Measurements from ENCODE around the gene XRCC5. TPM values are rescaled to one million over a fixed set of nuclear protein-coding genes. Genes with fewer than 3 reads are reported as not detected.

Gene XRCC5
- total RNA-seq, 1 experiment from 2014 or later, result 290 TPM

DNA sequence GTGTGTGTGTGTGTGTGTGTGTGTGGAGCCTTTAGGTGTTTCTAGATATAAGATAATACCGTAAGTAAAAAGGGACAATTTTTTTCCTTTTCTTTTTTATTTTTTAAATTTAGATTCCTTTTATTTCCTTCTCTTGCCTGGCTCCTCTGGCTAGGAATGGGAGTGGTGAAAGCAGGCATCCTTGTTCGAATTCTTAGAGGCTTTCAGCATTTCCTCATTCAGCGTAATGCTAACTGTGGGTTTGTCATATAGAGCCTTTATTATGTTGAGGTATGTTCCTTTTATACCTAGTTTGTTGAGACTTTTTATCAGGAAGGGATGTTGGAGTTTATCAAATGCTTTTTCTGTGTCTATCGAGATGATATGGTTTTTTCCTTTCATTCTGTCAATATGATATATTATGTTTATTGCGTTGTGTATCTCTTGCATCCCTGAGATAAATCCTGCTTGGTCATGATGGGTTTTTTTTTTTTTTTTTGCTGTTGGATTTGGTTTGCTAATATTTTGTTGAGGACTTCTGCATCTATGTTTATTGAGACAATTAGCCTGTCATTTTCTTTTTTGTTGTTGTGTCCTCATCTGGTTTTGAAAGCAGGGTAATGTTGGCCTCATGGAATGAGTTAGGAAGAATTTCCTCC, 120.2 kb downstream of the XRCC5 start:
- Histone ChIP-seq H3K9ac (ENCODE audit: low read length) (no peak overlapping the region), H3K27ac (ENCODE audit: low read length) (no peak overlapping the region), H4K20me1 (ENCODE audit: low read length) (no peaks in the 10 kb centered on the region), H3K79me2 (ENCODE audit: low read length) (no peaks in the 10 kb centered on the region), H3K27me3 (ENCODE audit: low read length) (no peaks in the 10 kb centered on the region), H3K4me1 (ENCODE audit: insufficient read depth, low read length) (no peaks in the 10 kb centered on the region), H3K9me2 (replicated peaks; ENCODE audit: low read length) (no peaks in the 10 kb centered on the region), H3K9me3 (ENCODE audit: low read length) (peaks cover 10% of the 10 kb centered on the region; the same call in 1 of the 2 replicates), H3K36me3 (ENCODE audit: low read depth, low read length) (no peaks in the 10 kb centered on the region), H3K4me3 (ENCODE audit: low read length) (no peak overlapping the region), H3F3A (ENCODE audit: low read length, unreplicated experiment) (no peaks in the 10 kb centered on the region), H2AFZ (ENCODE audit: low read length) (no peak overlapping the region), H3K4me2 (ENCODE audit: low read length) (no peak overlapping the region)
- ATAC-seq (no peak), DNase-seq (no peak)
- CTCF ChIA-PET, result no interaction called here
- TF ChIP-seq, protein P1, sequence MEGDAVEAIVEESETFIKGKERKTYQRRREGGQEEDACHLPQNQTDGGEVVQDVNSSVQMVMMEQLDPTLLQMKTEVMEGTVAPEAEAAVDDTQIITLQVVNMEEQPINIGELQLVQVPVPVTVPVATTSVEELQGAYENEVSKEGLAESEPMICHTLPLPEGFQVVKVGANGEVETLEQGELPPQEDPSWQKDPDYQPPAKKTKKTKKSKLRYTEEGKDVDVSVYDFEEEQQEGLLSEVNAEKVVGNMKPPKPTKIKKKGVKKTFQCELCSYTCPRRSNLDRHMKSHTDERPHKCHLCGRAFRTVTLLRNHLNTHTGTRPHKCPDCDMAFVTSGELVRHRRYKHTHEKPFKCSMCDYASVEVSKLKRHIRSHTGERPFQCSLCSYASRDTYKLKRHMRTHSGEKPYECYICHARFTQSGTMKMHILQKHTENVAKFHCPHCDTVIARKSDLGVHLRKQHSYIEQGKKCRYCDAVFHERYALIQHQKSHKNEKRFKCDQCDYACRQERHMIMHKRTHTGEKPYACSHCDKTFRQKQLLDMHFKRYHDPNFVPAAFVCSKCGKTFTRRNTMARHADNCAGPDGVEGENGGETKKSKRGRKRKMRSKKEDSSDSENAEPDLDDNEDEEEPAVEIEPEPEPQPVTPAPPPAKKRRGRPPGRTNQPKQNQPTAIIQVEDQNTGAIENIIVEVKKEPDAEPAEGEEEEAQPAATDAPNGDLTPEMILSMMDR (conservative IDR thresholded peaks at IDR 0.05; ENCODE audit: low read depth, low read length), result no peak
- TF ChIP-seq EZH2phosphoT487 (IDR thresholded peaks at IDR 0.05; ENCODE audit: borderline replicate concordance, low read length) (no peak), EZH2 (IDR thresholded peaks at IDR 0.05; ENCODE audit: low read length, unreplicated experiment) (no peak)
- BruUV-seq (replicated peaks), result no TSS peak
- POLR2A ChIA-PET (ENCODE audit: unreplicated experiment), result no interaction called here
- intact Hi-C loops (cut with micrococcal nuclease), result no loop called here

DNA sequence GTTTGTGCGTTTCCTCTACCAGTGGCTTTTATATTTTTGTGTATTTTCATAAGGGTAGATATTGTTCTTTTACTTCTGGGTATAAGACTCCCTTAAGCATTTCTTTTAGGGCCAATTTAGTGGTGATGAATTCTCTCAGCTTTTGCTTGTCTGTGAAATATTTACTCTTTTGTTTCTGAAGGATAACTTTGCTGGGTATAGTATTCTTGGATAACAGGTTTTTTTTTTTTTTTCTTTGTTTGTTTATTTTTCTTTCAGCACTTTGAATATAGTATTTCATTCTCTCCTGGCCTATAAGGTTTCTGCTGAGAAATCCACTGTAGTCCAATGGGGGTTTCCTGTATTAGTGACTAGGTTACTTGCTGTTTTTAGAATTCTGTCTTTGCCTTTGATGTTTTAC, 122.7 kb downstream of the XRCC5 start:
- Histone ChIP-seq H3K9me3 (ENCODE audit: low read length) (peaks cover 10% of the 10 kb centered on the region; the same call in 1 of the 2 replicates), H3K27me3 (ENCODE audit: low read length) (no peaks in the 10 kb centered on the region), H3K79me2 (ENCODE audit: low read length) (no peaks in the 10 kb centered on the region), H3K9me2 (replicated peaks; ENCODE audit: low read length) (no peaks in the 10 kb centered on the region), H3K9ac (ENCODE audit: low read length) (no peak overlapping the region), H3F3A (ENCODE audit: low read length, unreplicated experiment) (no peaks in the 10 kb centered on the region), H3K27ac (ENCODE audit: low read length) (no peak overlapping the region), H3K36me3 (ENCODE audit: low read depth, low read length) (no peaks in the 10 kb centered on the region), H4K20me1 (ENCODE audit: low read length) (no peaks in the 10 kb centered on the region), H2AFZ (ENCODE audit: low read length) (no peak overlapping the region), H3K4me3 (ENCODE audit: low read length) (no peak overlapping the region), H3K4me1 (ENCODE audit: insufficient read depth, low read length) (no peaks in the 10 kb centered on the region), H3K4me2 (ENCODE audit: low read length) (no peak overlapping the region)
- DNase-seq (no peak), ATAC-seq (no peak)
- intact Hi-C loops (cut with micrococcal nuclease), result no loop called here
- ChIA-PET CTCF (no interaction called here), POLR2A (ENCODE audit: unreplicated experiment) (no interaction called here)
- TF ChIP-seq, protein P1 (conservative IDR thresholded peaks at IDR 0.05; ENCODE audit: low read depth, low read length), result no peak
- no peak for TF ChIP-seq EZH2 (IDR thresholded peaks at IDR 0.05; ENCODE audit: low read length, unreplicated experiment)
- TF ChIP-seq EZH2phosphoT487 (IDR thresholded peaks at IDR 0.05; ENCODE audit: borderline replicate concordance, low read length), result no peak
- no TSS peak for BruUV-seq (replicated peaks)

DNA sequence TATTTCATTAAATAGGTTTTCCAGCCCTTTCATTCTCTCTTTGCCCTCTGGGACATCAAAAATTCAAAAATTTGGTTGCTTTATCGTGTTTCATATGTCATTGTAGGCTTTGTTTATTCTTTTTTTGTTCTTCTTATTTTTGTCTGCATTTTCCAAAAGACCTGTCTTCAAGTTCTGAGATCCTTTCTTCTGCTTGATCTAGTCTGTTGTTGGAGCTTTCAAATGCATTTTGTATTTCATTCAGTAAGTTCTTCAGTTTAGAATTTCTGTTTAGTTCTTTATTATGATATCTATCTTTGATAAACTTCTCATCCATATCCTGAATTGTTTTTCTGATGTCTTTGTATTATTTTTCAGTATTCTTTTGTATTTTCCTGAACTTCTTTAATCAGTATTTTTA, 123.6 kb downstream of the XRCC5 start:
- Histone ChIP-seq H3K9me2 (replicated peaks; ENCODE audit: low read length) (no peaks in the 10 kb centered on the region), H3K9me3 (ENCODE audit: low read length) (peaks cover 10% of the 10 kb centered on the region; the same call in 1 of the 2 replicates), H3F3A (ENCODE audit: low read length, unreplicated experiment) (no peaks in the 10 kb centered on the region), H3K9ac (ENCODE audit: low read length) (no peak overlapping the region), H3K4me2 (ENCODE audit: low read length) (no peak overlapping the region), H4K20me1 (ENCODE audit: low read length) (no peaks in the 10 kb centered on the region), H3K36me3 (ENCODE audit: low read depth, low read length) (no peaks in the 10 kb centered on the region), H2AFZ (ENCODE audit: low read length) (no peak overlapping the region), H3K27ac (ENCODE audit: low read length) (no peak overlapping the region), H3K4me3 (ENCODE audit: low read length) (no peak overlapping the region), H3K79me2 (ENCODE audit: low read length) (no peaks in the 10 kb centered on the region), H3K27me3 (ENCODE audit: low read length) (no peaks in the 10 kb centered on the region), H3K4me1 (ENCODE audit: insufficient read depth, low read length) (no peaks in the 10 kb centered on the region)
- DNase-seq (no peak), ATAC-seq (no peak)
- ChIA-PET POLR2A (ENCODE audit: unreplicated experiment) (no interaction called here), CTCF (no interaction called here)
- TF ChIP-seq EZH2phosphoT487 (IDR thresholded peaks at IDR 0.05; ENCODE audit: borderline replicate concordance, low read length) (no peak), EZH2 (IDR thresholded peaks at IDR 0.05; ENCODE audit: low read length, unreplicated experiment) (no peak)
- TF ChIP-seq, protein P1 (conservative IDR thresholded peaks at IDR 0.05; ENCODE audit: low read depth, low read length), result no peak
- BruUV-seq (replicated peaks), result no TSS peak
- intact Hi-C loops (cut with micrococcal nuclease), result no loop called here

Measured in PC-3 (cell line).